Measurements from ENCODE around the gene CISTR. TPM values are rescaled to one million over a fixed set of nuclear protein-coding genes. Genes with fewer than 3 reads are reported as not detected.
A peak's percentile ranks its signal among the peaks of the same experiment; 100 is the strongest.

Gene CISTR
- total RNA-seq, 4 donors from 2014 or later, result not detected

- intact Hi-C loops (cut with DNase I), result no loop called here
- H3K27me3 ChIP-seq, result peaks cover 0 to 100% (median 8%) of the 10 kb centered on the region in 4 donors
- TF ChIP-seq POLR2A (IDR thresholded peaks at IDR 0.05) (no peak), CTCF (IDR thresholded peaks at IDR 0.05) (no peak)
- no peak overlapping the region for H3K27ac ChIP-seq
- no peaks in the 10 kb centered on the region for H3K9me3 ChIP-seq
- no peak overlapping the region for H3K4me3 ChIP-seq
- H3K4me1 ChIP-seq, result peaks cover 13 to 35% (median 17%) of the 10 kb centered on the region in 3 donors
- no peak for DNase-seq
- no peaks in the 10 kb centered on the region for H3K36me3 ChIP-seq
- 77 to 83% methylated on average over 4 of the region's 4 CpGs for WGBS, 2 donors
Measured at GRCh38 chr12:53755451-53755891, 3.7 kb upstream of the CISTR start.

GRCh38 chr12:53754633-53755264 is 3.0 kb upstream of the CISTR start:
- no peak for TF ChIP-seq CTCF (IDR thresholded peaks at IDR 0.05)
- no peak for TF ChIP-seq POLR2A (IDR thresholded peaks at IDR 0.05)
- Histone ChIP-seq H3K4me1 (peaks cover 13 to 37% (median 17%) of the 10 kb centered on the region in 3 donors), H3K27ac (no peak overlapping the region), H3K4me3 (no peak overlapping the region), H3K36me3 (no peaks in the 10 kb centered on the region), H3K9me3 (no peaks in the 10 kb centered on the region), H3K27me3 (peaks cover 0 to 100% (median 8%) of the 10 kb centered on the region in 4 donors)
- no peak for DNase-seq
- intact Hi-C loops (cut with DNase I), result no loop called here
- WGBS, 2 donors, result 8 to 9% methylated on average over 3 to 4 of the region's 4 CpGs

GRCh38 chr12:53754188-53754585 is 2.4 kb upstream of the CISTR start:
- Histone ChIP-seq H3K27me3 (peaks cover 0 to 100% (median 8%) of the 10 kb centered on the region in 4 donors), H3K4me3 (no peak overlapping the region), H3K4me1 (peaks cover 13 to 37% (median 17%) of the 10 kb centered on the region in 3 donors), H3K36me3 (no peaks in the 10 kb centered on the region), H3K27ac (no peak overlapping the region), H3K9me3 (no peaks in the 10 kb centered on the region)
- WGBS, 2 donors, result 35 to 43% methylated on average over 7 of the region's 7 CpGs
- TF ChIP-seq POLR2A (IDR thresholded peaks at IDR 0.05), result no peak
- no peak for TF ChIP-seq CTCF (IDR thresholded peaks at IDR 0.05)
- DNase-seq, result no peak
- intact Hi-C loops (cut with DNase I), result no loop called here

- Histone ChIP-seq H3K27me3 (peaks cover 0 to 100% (median 8%) of the 10 kb centered on the region in 4 donors), H3K27ac (no peak overlapping the region), H3K36me3 (no peaks in the 10 kb centered on the region), H3K9me3 (no peaks in the 10 kb centered on the region), H3K4me1 (peaks cover 13 to 37% (median 17%) of the 10 kb centered on the region in 3 donors), H3K4me3 (no peak overlapping the region)
- 85 to 95% methylated on average over 3 of the region's 3 CpGs for WGBS, 2 donors
- no peak for DNase-seq
- intact Hi-C loops (cut with DNase I), result no loop called here
- TF ChIP-seq CTCF (IDR thresholded peaks at IDR 0.05) (no peak), POLR2A (IDR thresholded peaks at IDR 0.05) (no peak)
Measured at GRCh38 chr12:53752621-53753020, 842 bp upstream of the CISTR start.

GRCh38 chr12:53752192-53752601 is 418 bp upstream of the CISTR start:
- Histone ChIP-seq H3K4me3 (peak overlapping the region in 3 of 4 donors; percentile 47 to 75 (median 55)), H3K9me3 (no peaks in the 10 kb centered on the region), H3K27me3 (peaks cover 0 to 100% (median 7%) of the 10 kb centered on the region in 4 donors), H3K27ac (no peak overlapping the region), H3K4me1 (peaks cover 13 to 35% (median 17%) of the 10 kb centered on the region in 3 donors), H3K36me3 (no peaks in the 10 kb centered on the region)
- TF ChIP-seq POLR2A (IDR thresholded peaks at IDR 0.05), result no peak
- no peak for TF ChIP-seq CTCF (IDR thresholded peaks at IDR 0.05)
- WGBS, 2 donors, result 51 to 68% methylated on average over 13 of the region's 13 CpGs
- intact Hi-C loops (cut with DNase I), result no loop called here
- no peak for DNase-seq
